ENCODE data around the gene ALPK3.

- TF ChIP-seq CTCF (conservative IDR thresholded peaks at IDR 0.05) (no peak), ZFX (IDR thresholded peaks at IDR 0.05) (no peak)
Measured at GRCh38 chr15:84804005-84804900, 12.9 kb upstream of the ALPK3 start.

Measured in C4-2B (cell line).